Activated CD8-positive, alpha-beta T cell treated with anti-CD3 and anti-CD28 coated beads for 36 hours (primary cell): ENCODE results near the gene BTRC. TPM values are rescaled to one million over a fixed set of nuclear protein-coding genes. Genes with fewer than 3 reads are reported as not detected.

Experiments used
- ATAC-seq: fragments of 200-7000 bp; cut with Tn5 transposase; one replicate; pipeline ENCODE4 v1.10.0; 2021; ENCODE audit warnings: mild to moderate bottlenecking, moderate library complexity
- CTCF ChIA-PET: fragments of 350-600 bp; sonication (Branson Sonifier 250); formaldehyde crosslinking; loops from one replicate; lab custom pipeline; 2021; ENCODE audit warnings: antibody characterized with exemption; lab: Charles Lee
- POLR2A ChIA-PET: fragments of 350-600 bp; sonication (Branson Sonifier 250); formaldehyde crosslinking; loops from one replicate; lab custom pipeline; 2021; ENCODE audit warnings: antibody characterized with exemption; lab: Charles Lee
- DNase-seq: peaks from one replicate; pipeline ENCODE4 v3.0.0-alpha.2; 2020
- H3K27ac Mint-ChIP-seq: one replicate; pipeline ENCODE4 v1.8.0; 2021; ENCODE audit warnings: mild to moderate bottlenecking, mixed read lengths
- H3K27me3 Mint-ChIP-seq: one replicate; pipeline ENCODE4 v1.8.0; 2021; ENCODE audit warnings: mixed read lengths
- H3K36me3 Mint-ChIP-seq: one replicate; pipeline ENCODE4 v1.8.0; 2021; ENCODE audit warnings: low read depth, mixed read lengths
- H3K4me1 Mint-ChIP-seq: one replicate; pipeline ENCODE4 v1.8.0; 2021; ENCODE audit warnings: low read depth, mixed read lengths
- H3K4me3 Mint-ChIP-seq: one replicate; pipeline ENCODE4 v1.8.0; 2021; ENCODE audit warnings: mild to moderate bottlenecking, moderate library complexity, mixed read lengths
- H3K9me3 Mint-ChIP-seq: one replicate; pipeline ENCODE4 v1.8.0; 2021; ENCODE audit warnings: mixed read lengths
- CTCF ChIP-seq: fragments of 200-600 bp; IDR thresholded peaks from one replicate; pipeline ENCODE4 v1.8.0; 2022; ENCODE audit warnings: antibody characterized with exemption, mild to moderate bottlenecking
- intact Hi-C: fragments of 100-400 bp; cut with micrococcal nuclease; formaldehyde crosslinking; loops from one replicate; pipeline ENCODE4 v1.10.0; 2022
- total RNA-seq, 2 experiments: library from RNA; stranded (reverse); gene quantifications; one replicate each; pipeline ENCODE4 v1.2.3, GENCODE V29; 2021

BTRC gene
- total RNA-seq, 2 experiments from 2014 or later, result 11.6 to 14.6 TPM

GRCh38 chr10:101495324-101495925, 141.5 kb downstream of the BTRC start:
- no peak for TF ChIP-seq CTCF
- intact Hi-C loops, result no loop called here
- DNase-seq, result no peak
- Mint-ChIP-seq H3K27me3 (no peaks in the 10 kb centered on the region), H3K36me3 (peaks cover 1% of the 10 kb centered on the region), H3K9me3 (no peaks in the 10 kb centered on the region), H3K27ac (no peak overlapping the region), H3K4me3 (no peak overlapping the region), H3K4me1 (no peaks in the 10 kb centered on the region)
- POLR2A ChIA-PET, result no interaction called here
- ATAC-seq, result no peak
- CTCF ChIA-PET, result no interaction called here

GRCh38 chr10:101504438-101504837, 150.5 kb downstream of the BTRC start:
- Mint-ChIP-seq H3K27ac (no peak overlapping the region), H3K4me1 (peaks cover 2% of the 10 kb centered on the region), H3K4me3 (no peak overlapping the region), H3K9me3 (no peaks in the 10 kb centered on the region), H3K36me3 (no peaks in the 10 kb centered on the region), H3K27me3 (no peaks in the 10 kb centered on the region)
- POLR2A ChIA-PET, result interaction anchor here (0.6 kb wide), 1 partner anchor 40 kb away, joined by 3 read pairs; no protein-coding TSS in a partner anchor
- DNase-seq, result no peak
- no peak for TF ChIP-seq CTCF
- ATAC-seq, result no peak
- CTCF ChIA-PET, result interaction anchor here (0.6 to 2.4 kb wide), 4 partner anchors 10 to 291 kb away, joined by 3 to 8 read pairs (median 3); no protein-coding TSS in a partner anchor
- intact Hi-C loops, result no loop called here

- no peaks in the 10 kb centered on the region for H3K9me3 Mint-ChIP-seq
- POLR2A ChIA-PET, result interaction anchor here (1.0 to 1.1 kb wide), 2 partner anchors 53 to 215 kb away, joined by 3 read pairs; no protein-coding TSS in a partner anchor
- H3K27me3 Mint-ChIP-seq, result no peaks in the 10 kb centered on the region
- no peak overlapping the region for H3K4me3 Mint-ChIP-seq
- TF ChIP-seq CTCF, result no peak
- H3K4me1 Mint-ChIP-seq, result peaks cover 1% of the 10 kb centered on the region
- DNase-seq, result no peak
- peaks cover 3% of the 10 kb centered on the region for H3K36me3 Mint-ChIP-seq
- no peak for ATAC-seq
- intact Hi-C loops, result no loop called here
- H3K27ac Mint-ChIP-seq, result no peak overlapping the region
- CTCF ChIA-PET, result interaction anchor here (0.6 to 1.9 kb wide), 5 partner anchors 42 to 1008 kb away, joined by 3 to 4 read pairs (median 3); no protein-coding TSS in a partner anchor
Measured at GRCh38 chr10:101506829-101507661, 153.1 kb downstream of the BTRC start.

GRCh38 chr10:101507828-101508227, 153.9 kb downstream of the BTRC start:
- Mint-ChIP-seq H3K4me1 (no peaks in the 10 kb centered on the region), H3K36me3 (peaks cover 3% of the 10 kb centered on the region), H3K27ac (no peak overlapping the region), H3K9me3 (no peaks in the 10 kb centered on the region), H3K27me3 (no peaks in the 10 kb centered on the region), H3K4me3 (no peak overlapping the region)
- POLR2A ChIA-PET, result interaction anchor here (1.1 kb wide), 1 partner anchor 52 kb away, joined by 3 read pairs; no protein-coding TSS in a partner anchor
- CTCF ChIA-PET, result interaction anchor here (1.1 to 1.9 kb wide), 2 partner anchors 294 to 346 kb away, joined by 4 read pairs; no protein-coding TSS in a partner anchor
- TF ChIP-seq CTCF, result no peak
- ATAC-seq (no peak), DNase-seq (no peak)
- intact Hi-C loops, result no loop called here
